CD4-positive, alpha-beta T cell treated with Interleukin-6 for 4 hours (primary cell): Measurements from ENCODE around the gene ELANE.
"Not testable (repeated sequence)": the region's sequence is repeated elsewhere in the genome, so short reads cannot be mapped to it uniquely, and the experiment has no call there.

Experiments
- DNase-seq: peaks from one replicate; pipeline ENCODE4 v3.0.0-alpha.2; 2020; ENCODE audit warnings: mixed read lengths

ELANE gene

GRCh38 chr19:843180-843835, 8.8 kb upstream of the ELANE start:
- DNase-seq = no peak

GRCh38 chr19:843836-844545, 8.1 kb upstream of the ELANE start:
- DNase-seq = no peak

DNA sequence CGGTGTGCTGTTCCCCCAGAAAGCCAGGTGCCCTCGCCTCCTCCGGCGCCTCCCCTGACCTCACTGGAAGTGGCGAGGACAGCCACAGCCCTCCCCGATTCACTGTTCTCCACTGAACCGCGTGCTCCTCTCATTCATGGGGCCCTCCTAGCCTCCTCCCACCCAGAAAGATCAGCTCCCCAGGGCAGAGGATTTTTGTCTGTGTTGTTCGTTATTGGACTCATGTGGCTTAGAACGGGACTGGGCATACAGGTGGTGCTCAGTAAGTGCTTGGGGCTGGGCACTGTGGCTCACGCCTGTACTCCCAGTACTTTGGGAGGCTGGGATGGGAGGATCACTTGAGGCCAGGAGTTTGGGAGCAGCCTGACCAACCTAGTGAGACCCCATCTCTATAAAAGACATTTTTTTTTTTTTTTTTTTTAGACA, 7.5 kb upstream of the ELANE start:
- no peak for DNase-seq

DNA sequence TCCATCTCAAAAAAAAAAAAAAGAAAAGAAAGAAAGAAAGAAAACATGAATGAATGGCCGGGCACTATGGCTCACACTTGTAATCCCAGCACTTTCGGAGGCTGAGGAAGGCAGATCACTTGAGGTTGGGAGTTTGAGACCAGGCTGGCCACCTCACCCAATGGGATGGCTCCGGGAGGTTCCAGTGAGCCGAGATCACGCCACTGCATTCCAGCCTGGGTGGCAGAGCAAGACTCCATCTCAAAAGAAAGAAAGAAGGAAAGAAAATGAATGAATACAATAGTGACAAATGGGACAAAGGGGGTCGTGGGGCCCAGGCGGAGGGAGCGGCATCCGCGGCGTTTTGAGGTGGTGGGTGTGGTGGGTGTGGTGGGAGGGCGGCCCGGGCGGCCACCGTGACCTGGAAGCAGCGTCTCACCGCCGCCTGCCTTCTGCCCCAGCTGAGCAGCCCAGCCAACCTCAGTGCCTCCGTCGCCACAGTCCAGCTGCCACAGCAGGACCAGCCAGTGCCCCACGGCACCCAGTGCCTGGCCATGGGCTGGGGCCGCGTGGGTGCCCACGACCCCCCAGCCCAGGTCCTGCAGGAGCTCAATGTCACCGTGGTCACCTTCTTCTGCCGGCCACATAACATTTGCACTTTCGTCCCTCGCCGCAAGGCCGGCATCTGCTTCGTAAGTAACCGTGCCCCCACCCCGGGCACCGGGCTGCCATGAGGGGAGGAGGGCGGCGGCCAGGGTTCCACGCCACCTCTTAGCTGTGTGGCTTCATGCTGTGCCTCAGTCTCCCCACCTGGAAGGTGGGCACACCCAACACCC, 6.2 kb upstream of the ELANE start:
- no peak for DNase-seq

- DNase-seq = no peak
These were observed 3.6 kb upstream of the ELANE start for GRCh38 chr19:848386-848921.

DNA sequence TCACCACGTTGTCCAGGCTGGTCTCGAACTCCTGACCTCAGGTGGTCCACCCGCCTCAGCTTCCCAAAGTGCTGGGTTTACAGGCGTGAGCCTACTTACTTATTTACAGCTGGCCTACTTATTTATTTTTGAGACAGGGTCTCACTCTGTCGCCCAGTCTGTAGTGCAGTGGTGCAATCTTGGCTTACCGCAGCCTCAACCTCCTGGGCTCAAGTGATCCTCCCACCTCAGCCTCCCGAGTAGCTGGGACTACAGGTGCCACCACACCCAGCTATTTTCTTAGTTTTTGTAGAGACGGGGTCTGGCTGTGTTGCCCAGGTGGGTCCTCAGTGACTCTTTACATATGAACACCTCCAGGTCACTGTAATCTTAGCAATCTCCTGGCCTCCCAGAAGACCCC, 2.9 kb upstream of the ELANE start:
- not testable (repeated sequence) for DNase-seq

DNA sequence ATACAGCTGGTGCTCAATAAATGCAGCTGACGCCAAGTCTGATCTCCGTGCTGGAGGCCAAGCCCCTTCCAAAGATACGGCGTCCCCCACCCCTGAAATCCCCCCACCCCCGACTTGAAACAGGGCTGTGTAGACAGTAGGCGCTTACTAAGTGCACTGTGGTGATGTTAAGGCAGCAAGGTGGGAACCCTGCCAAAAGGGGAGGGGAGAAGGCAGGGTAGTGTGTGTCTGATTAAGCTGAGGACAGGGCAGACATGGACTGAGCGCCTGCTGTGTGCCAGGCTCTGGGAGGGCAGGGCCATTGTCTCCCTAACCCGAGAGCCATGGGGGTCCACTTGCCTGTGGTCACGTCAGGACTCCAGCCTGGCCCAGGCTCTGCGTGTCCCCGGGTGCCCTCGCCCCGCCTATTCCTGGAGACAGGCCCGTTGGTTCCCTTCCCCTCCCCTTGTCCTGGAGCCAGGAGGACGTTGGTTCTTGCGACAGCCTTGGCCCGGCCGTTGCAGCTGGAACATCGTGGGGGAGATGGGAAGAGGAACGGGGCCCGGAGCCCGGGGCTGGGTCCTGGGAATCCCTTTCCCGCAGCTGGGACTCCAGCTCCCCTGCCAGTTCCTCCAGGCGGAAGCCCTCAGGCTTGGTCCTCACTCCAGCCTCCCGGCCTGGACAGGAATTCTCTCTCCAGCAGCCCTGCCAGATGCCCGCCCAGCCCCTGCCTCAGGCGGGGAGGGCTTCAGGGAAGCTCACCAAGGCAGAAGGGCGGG, 1.7 kb upstream of the ELANE start:
- DNase-seq = no peak

- DNase-seq = no peak
These were observed 1.1 kb upstream of the ELANE start for GRCh38 chr19:850979-851335.

- no peak for DNase-seq
These were observed 997 bp downstream of the ELANE start for GRCh38 chr19:853014-853585.

DNA sequence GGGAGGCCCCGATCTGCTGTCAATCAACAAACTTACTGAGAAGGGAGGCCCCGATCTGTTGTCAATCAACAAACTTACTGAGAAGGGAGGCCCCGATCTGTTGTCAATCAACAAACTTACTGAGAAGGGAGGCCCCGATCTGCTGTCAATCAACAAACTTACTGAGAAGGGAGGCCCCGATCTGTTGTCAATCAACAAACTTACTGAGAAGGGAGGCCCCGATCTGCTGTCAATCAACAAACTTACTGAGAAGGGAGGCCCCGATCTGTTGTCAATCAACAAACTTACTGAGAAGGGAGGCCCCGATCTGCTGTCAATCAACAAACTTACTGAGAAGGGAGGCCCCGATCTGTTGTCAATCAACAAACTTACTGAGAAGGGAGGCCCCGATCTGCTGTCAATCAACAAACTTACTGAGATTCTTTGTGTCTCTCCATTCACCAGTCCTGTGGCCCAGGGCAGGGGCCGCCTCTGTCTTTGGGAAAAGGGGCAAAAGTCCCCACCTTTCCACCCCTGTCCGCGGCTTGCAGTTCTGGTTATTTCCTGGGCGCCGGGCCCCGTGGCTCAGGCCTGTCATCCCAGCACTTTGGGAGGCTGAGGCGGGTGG, 1.6 kb downstream of the ELANE start:
- not testable (repeated sequence) for DNase-seq

DNA sequence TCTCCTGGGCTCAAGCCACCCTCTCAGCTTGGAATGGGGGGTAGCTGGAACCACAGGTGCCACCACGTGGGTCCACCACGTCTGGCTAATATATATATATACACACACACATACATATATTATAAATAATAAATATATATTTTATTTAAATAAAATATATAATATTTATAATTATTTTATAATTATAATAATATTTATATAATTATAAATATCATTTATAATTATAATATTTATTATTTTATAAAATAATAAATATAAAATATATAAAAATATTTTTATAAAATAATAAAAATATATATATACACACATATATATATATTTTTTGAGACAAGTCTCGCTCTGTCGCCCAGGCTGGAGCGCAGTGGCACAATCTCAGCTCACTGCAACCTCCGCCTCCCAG, 2.4 kb downstream of the ELANE start:
- no peak for DNase-seq

DNA sequence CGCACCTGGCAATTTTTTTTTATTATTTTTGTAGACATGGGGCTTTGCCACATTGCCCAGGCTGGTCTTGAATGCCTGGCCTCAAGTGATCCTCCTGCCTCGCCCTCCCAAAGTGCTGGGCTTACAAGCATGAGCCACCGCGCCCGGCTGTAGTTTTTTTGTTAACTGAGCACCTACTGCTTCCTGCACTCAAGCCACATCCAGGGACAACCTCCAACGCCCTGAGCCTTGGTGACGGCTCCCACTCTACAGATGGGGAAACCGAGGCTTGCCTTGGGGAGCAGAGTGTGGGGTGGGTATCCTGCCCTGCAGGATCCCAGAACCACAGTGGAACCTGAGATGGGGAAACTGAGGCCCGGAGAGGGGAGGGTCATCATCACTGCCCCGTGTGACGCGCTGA, 3.0 kb downstream of the ELANE start:
- DNase-seq = no peak

- no peak for DNase-seq
These were observed 3.5 kb downstream of the ELANE start for GRCh38 chr19:855566-856120.

DNA sequence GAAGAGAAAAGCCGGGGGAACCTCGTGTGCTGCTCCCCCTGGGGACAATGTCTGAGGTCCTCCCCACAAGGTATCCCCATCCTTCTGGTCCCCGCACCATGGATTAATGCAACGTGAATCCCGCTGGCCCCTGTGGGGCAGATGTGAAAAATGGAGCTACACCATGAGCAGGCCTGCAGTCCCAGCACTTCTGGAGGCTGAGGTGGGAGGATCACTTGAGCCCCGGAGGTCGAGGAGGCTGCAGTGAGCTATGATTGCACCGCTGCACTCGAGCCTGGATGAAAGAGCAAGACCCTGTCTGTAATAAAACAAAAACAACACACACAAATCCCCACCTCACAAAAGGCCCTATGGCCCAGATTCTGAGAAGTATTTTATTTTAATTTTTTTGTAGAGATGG, 6.2 kb downstream of the ELANE start:
- no peak for DNase-seq

DNA sequence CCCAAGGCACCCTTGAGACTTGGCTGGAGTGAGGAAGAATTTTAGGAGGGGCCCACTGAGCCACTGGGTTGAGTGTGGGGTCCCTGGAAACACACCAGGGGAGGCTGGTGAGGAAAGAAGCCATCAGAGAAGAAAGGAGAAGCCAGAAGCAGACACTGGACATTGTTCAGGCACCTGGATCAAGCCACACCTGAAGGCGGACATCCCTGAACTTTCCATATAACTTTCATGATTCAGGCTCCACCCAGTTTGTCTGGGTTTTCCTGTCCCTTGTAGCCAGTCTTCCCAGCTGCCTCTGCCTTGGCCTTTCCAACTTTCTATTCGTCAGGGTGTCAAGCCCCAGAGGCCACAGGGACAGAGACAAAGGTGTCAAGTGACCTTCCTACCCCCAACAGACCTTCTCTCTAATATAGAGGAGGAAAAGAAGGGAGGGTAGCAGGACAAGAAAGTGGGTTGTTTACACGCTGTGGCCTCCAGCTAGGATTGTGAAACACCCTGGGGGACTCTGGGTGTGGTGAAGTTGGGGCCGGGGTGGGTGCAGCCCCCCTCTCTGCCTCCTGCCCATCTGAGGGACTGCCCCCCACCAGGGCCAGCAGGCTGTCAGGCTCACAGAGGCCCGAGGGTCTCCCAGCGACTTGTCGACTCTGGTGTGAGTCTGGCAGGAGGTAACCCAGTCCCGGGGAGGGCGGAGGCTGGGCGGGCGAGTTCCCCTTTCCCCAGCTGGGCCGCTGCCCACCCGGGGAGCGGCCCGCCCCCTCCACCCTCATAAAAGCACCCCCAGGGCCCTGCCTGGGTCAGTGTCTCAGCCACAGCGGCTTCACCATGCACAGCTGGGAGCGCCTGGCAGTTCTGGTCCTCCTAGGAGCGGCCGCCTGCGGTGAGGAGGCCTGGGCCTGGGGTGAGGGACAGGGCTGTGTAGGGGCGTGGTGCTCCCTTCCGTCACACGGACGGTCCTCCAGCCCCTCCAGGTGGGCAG, 7.1 kb downstream of the ELANE start, which contains the start of gene CFD:
Gene CFD (plus strand): TSS at position 797 of the 976 bp plus-strand sequence. CDS start 26 bp downstream, at position 823.
- no peak for DNase-seq

DNA sequence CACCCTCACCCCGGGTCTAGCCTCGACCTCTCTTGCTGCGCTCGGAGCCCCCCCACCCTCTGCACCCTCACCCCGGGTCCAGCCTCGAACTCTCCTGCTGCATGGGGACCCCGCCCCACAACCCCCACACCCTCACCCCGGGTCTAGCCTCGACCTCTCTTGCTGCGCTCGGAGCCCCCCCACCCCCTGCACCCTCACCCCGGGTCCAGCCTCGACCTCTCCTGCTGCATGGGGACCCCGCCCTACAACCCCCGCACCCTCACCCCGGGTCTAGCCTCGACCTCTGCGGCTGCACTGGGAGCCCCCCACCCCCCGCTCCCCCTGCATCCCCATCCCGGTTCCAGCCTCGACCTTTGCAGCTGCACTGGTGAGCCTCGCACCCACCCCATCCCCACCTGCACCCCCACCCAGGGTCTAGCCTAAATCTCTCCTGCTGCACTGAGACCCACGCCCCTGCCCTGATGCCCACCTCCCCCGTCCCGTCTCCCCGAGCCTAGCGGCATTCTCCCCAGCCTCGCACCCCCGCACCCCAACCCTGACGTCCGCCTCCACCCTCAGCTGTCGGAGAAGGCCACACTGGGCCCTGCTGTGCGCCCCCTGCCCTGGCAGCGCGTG, 9.1 kb downstream of the ELANE start:
- DNase-seq = no peak

GRCh38 chr19:861756-862580, 9.9 kb downstream of the ELANE start:
- DNase-seq = peak; percentile 64

DNA sequence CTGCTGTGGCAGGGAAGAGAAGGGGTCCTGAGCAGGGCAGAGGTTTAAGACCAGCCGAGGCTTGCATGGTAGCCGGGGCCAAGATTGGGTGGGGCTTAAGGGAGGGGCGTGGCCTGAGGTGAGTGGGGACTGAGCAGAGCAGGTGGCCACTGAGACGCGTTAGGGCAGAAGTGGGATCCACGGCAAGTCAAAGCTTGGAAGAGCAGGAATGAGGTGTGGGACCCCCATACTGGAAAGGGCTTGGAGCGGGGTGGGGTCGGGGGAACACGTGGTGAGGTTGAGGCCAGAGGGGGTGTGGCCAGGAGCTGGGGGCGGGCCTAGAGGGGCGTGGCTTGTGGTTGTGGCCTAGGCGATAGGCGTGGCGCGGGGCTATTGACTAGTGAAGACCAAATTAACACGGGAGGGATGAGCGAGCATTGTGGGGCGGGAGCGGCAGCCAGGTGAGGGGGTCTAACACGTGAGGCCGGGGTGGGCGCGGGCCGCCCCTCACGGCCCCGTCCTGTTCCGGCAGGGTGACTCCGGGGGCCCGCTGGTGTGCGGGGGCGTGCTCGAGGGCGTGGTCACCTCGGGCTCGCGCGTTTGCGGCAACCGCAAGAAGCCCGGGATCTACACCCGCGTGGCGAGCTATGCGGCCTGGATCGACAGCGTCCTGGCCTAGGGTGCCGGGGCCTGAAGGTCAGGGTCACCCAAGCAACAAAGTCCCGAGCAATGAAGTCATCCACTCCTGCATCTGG, 10.6 kb downstream of the ELANE start:
- peak; percentile 79 for DNase-seq
